Measurements from ENCODE around the gene YDJC.
"Not testable (repeated sequence)": the region's sequence is repeated elsewhere in the genome, so short reads cannot be mapped to it uniquely, and the experiment has no call there.

The YDJC gene

GRCh38 chr22:21606775-21607174 lies 23.0 kb downstream of the YDJC start:
- DNase-seq (ENCODE audit: low read depth) = no peak

- DNase-seq (ENCODE audit: low read depth) = no peak
Observed at GRCh38 chr22:21605887-21606564, 23.8 kb downstream of the YDJC start.

GRCh38 chr22:21603973-21604372 lies 25.8 kb downstream of the YDJC start:
- DNase-seq (ENCODE audit: low read depth) = no peak

GRCh38 chr22:21602579-21602978 lies 27.2 kb downstream of the YDJC start:
- DNase-seq (ENCODE audit: low read depth) = no peak

GRCh38 chr22:21599053-21599893 lies 30.5 kb downstream of the YDJC start:
- no peak for DNase-seq (ENCODE audit: low read depth)

GRCh38 chr22:21598302-21598701 lies 31.5 kb downstream of the YDJC start:
- DNase-seq (ENCODE audit: low read depth) = no peak

- DNase-seq (ENCODE audit: low read depth) = not testable (repeated sequence)
Observed at GRCh38 chr22:21596356-21597135, 33.3 kb downstream of the YDJC start.

GRCh38 chr22:21594865-21595452 lies 34.9 kb downstream of the YDJC start:
- DNase-seq (ENCODE audit: low read depth) = no peak

- no peak for DNase-seq (ENCODE audit: low read depth)
Observed at GRCh38 chr22:21593406-21594232, 36.2 kb downstream of the YDJC start.

- no peak for DNase-seq (ENCODE audit: low read depth)
Observed at GRCh38 chr22:21592422-21592821, 37.4 kb downstream of the YDJC start.

GRCh38 chr22:21591695-21592094 lies 38.1 kb downstream of the YDJC start:
- DNase-seq (ENCODE audit: low read depth) = no peak

GRCh38 chr22:21590809-21591641 lies 38.8 kb downstream of the YDJC start:
- no peak for DNase-seq (ENCODE audit: low read depth)

- no peak for DNase-seq (ENCODE audit: low read depth)
Observed at GRCh38 chr22:21589396-21589795, 40.4 kb downstream of the YDJC start.

- DNase-seq (ENCODE audit: low read depth) = no peak
Observed at GRCh38 chr22:21587803-21588611, 41.8 kb downstream of the YDJC start.

- no peak for DNase-seq (ENCODE audit: low read depth)
Observed at GRCh38 chr22:21585389-21585788, 44.4 kb downstream of the YDJC start.

GRCh38 chr22:21582801-21583740 lies 46.8 kb downstream of the YDJC start:
- DNase-seq (ENCODE audit: low read depth) = no peak

GRCh38 chr22:21581009-21581713 lies 48.7 kb downstream of the YDJC start:
- not testable (repeated sequence) for DNase-seq (ENCODE audit: low read depth)

GRCh38 chr22:21580623-21581007 lies 49.2 kb downstream of the YDJC start:
- DNase-seq (ENCODE audit: low read depth) = not testable (repeated sequence)
